Activated CD4-positive, alpha-beta T cell treated with anti-CD3 and anti-CD28 coated beads, Interleukin-2, amount 50 U/mL, for 16 hours (primary cell): ENCODE results near the gene RB1.
"Not testable (repeated sequence)": the region's sequence is repeated elsewhere in the genome, so short reads cannot be mapped to it uniquely, and the experiment has no call there.

ENCODE experiments used
- DNase-seq: peaks from one replicate; pipeline ENCODE4 v3.0.0-alpha.2; 2020

Gene RB1

DNA sequence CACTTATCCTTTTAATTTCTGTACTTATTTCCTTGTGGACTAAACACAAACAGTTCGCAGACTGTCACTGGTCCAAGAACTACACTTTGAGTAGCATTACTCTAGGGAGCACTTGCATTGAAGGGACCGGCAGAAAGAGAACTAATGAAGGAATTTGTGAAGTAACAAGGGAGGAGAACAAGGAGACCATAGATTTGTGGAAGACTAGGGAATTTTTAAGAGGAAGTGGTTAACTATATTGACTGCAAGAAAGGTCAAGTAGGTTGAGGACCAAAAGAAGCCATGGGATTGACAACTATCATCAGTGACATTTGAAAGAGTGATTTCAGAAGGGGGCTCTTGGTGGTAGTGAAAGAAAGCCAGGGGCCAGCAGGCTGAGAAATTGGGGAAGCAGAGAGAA is 4.0 kb upstream of the RB1 start:
- DNase-seq = no peak

DNA sequence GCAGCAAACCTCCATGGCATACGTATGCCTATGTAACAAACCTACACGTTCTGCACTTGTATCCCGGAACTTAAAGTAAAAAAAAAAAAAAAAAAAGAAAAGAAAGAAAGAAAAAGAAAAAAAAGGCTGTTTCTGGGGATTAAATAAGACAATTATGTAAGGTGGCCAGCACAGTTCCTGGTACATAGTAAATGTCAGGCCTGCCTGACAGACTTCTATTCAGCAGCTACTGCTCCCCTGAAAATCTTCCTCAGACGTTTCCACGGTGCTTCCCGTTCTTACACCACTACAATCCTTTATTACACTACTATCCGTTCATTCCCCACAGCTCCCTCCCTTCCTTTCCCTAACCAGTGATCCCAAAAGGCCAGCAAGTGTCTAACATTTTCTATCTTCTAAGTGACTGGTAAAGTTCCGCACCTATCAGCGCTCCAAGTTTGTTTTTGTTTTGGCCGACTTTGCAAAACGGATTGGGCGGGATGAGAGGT is 636 bp upstream of the RB1 start:
- DNase-seq = no peak

GRCh38 chr13:48304143-48304876 is 759 bp downstream of the RB1 start:
- peak; percentile 30 for DNase-seq

- no peak for DNase-seq
These were observed 7.7 kb downstream of the RB1 start for GRCh38 chr13:48311223-48311622.

- DNase-seq = no peak
These were observed 12.6 kb downstream of the RB1 start for GRCh38 chr13:48315969-48316650.

GRCh38 chr13:48316826-48317510 is 13.4 kb downstream of the RB1 start:
- DNase-seq = no peak

DNA sequence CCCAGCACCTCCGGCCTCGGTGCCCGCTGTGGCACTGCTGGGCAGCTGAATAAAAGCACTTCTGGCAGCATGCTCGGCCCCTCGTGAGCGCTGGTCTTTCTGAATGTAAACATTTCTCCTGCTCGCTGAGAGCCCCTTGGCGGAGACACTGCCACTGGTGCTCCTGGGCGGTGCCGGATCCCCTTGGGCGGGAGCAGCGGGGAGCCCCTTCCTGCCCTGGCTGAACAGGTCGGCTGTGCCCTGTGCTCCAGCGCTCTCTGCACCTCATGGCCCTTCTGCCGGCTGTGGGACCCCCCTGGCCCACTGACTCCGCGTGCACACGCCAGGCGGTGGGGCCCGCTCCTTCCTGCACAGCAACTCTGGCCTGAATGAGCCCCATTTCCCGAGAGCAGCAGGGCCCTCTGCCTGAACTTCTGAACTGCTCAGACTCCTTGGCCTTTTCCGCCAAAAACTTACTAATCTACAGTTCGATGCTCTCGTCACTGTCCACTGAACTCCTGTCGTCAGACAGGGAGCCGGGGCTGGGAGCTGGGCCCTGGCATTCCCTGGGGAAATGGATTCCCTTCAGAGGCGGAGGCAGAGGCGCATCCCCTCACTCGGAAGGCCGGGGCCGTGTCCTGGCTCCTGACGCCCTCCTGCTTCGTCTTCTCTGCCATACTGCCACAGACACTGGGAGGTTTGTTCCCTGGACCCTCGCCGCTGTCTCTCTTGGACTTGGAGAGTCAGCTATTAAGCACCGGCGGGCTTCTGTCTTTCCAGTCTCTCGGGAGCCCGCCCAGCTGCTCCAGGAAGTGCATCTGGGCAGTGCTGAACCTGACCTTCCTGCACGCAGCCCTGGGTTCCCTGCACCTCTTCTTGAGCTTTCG is 14.2 kb downstream of the RB1 start:
- DNase-seq = no peak

DNA sequence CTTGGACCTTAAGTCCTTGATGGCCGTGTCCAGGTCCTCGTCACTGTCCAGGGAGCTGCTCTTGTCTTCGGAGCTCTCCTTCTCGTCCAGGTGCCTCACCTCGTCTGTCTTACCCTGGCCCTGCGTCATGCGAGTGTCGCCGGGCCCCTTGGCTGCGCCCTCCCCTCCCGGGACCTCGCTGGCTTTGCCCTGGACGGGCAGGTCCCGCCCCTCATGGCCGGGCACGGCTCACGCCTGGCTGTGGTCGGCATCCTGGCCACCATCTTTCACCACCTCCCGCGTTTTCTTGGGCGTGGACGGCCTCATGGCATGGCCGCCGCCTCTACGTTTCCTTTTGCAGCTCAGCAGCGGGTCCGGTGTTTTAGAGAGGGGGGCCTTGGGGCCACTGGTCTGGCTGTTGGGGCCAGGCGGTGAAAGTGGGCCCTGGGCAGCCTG is 14.8 kb downstream of the RB1 start:
- no peak for DNase-seq

DNA sequence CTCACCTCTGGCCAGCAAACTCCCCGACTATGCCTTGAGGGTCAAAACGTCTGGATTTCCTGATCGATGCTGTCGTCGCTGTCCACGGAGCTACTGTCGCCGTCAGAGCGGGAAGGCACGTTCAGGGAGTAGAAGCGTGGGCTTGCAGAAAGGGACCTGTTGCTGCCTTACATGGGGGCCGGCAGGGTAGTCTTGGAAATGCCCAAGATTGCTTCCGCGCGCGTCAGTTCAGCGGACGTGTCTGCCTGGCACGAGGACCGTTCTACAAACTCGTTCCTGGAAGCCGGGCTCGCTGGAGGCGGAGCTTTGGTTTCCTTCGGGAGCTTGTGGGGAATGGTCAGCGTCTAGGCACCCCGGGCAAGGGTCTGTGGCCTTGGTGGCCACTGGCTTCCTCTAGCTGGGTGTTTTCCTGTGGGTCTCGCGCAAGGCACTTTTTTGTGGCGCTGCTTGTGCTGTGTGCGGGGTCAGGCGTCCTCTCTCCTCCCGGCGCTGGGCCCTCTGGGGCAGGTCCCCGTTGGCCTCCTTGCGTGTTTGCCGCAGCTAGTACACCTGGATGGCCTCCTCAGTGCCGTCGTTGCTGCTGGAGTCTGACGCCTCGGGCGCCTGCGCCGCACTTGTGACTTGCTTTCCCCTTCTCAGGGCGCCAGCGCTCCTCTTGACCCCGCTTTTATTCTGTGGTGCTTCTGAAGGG is 15.4 kb downstream of the RB1 start:
- peak; percentile 10 for DNase-seq

DNA sequence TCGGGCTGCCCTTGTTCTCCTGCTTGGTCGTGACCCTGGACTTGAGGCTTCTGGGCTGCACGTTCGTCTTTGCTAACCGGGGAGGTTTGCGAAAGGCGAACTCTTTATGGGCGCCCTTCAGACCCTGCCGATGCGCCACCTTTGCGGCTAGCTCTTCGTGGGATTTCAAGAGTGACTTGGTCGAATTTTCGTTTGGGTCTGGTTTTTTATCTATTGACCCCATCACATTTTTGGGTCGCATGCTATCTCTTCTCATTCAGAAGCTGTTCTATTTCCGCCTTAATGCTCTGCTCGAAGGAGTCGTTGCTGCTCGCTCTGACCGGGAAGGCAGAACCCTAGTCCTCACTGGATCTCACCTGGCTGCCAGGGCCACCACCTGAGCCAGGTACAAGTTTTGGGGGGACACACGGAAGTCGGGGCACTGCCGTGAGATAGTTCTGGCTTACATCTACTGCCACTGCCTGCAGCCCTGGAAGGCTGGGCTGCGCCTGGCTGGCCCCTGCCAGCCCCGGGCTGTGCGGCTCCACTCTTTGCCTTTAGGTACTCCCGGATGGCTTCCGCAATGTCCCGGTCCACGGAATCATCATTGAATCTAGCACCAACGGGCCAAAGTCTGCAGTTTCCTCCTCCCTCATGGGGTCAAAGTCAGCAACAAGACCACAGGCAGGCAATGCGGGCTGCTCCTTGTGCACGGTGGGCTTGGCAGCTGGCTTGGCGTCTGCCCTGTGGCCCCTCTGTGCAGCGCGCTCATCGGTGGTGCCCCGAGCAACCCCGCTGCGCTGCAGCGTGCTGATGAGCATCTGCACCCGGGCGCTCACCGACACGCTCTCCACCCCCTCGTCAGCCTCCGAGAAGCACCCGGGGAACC is 16.2 kb downstream of the RB1 start:
- no peak for DNase-seq

DNA sequence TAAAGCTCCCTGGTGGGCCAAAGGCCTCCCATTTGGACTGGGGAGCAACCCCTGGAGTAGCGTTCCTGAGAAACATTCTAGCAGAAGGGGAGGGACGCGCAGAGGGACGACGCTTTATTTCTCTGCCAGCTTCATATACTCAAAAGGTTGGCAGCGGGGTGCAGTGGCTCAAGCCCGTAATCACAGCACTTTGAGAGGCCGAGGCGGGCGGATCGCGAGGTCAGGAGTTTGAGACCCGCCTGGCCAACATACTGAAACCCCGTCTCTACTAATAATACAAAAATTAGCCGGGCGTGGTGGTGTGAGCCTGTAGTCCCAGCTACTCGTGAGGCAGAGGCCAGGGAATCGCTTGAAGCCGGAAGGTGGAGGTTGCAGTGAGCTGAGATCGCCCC is 16.8 kb downstream of the RB1 start:
- DNase-seq = no peak

DNA sequence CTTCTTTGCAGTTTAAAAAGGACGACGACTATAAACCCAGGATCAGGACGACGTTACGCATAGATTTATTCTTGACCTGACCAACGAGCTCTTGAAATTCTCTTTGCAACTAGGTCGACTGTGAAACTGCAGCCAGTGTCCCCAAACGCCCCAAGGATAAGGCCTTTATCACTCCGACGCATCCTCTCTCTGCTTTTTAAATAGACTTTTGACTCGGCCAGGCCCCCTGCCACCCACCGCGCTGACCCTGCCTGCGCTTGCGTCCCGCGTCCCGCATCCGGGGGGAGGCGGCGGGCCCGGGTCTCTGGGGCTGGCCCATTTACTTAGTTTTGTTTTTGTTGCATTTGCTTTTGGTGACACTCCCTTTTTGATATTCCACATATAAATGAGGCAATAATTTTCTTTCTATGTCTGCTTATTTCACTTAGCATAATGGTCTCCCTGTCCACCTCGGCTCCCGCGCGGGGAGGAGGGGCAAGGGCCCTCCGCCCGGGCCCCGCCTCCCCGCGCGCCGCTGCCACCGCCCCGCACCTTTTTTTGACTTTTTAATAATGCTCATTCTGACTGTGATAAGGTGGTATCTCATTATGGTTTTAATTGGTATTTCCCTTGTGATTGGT is 17.4 kb downstream of the RB1 start:
- no peak for DNase-seq

DNA sequence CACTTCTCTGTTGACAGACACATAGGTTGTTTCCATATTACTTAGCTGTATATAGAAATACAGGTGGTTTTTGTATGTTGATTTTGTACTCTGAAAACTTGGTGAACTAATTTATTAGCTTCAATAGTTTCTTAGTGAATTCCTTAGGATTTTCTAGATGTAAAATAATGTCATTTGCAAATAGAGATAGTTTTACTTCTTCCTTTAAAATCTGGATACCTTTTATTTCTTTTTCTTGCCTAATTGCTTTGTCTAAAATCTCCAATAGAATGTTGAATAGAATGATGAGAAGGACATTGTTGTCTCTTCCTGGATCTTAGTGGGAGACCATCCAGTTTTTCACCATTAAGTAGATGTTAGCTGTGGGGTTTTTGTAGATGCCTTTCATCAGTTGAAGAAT is 18.7 kb downstream of the RB1 start:
- no peak for DNase-seq

DNA sequence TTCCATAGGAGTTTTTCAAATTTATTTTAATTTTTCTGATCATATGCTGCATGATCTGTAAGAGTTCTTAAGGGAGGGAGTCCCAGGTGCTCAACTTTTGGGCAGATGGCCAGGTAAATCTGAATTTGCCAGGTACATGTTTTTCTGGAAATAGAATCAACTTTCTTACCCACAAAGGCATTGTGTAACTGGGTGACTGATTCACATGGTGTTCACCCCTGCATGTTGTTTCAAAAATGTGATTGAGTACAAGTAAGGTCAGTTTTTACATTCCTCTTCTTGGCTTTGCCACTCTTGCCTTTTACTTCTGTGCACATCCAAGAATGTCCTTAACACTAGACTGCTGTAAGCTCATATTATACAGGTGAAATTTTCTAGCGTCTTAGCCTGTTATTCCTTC is 30.4 kb downstream of the RB1 start:
- no peak for DNase-seq

- peak; percentile 55 for DNase-seq
These were observed 31.1 kb downstream of the RB1 start for GRCh38 chr13:48334534-48335127.

GRCh38 chr13:48339198-48339597 is 35.6 kb downstream of the RB1 start:
- DNase-seq = not testable (repeated sequence)

DNA sequence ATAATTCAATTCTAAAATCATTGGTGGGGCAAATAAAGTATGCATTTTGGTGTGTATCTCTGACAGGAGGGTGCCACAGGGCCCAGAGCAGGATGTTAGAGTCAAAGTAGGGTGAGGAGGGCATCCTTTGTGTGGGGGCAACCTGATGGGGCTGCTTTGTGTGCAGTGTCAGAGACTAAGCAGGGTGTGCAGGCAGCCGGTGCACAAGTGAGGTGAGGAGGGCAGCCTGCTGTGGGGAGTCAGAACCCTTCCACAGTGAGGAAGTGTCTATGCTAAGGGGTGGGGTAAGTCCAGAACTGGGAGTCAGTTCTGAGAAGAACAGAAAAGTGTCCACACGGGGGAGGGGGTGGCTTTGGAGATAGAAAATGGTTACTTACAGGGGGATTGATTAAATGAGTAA is 40.7 kb downstream of the RB1 start:
- no peak for DNase-seq

GRCh38 chr13:48346583-48346982 is 43.0 kb downstream of the RB1 start:
- peak; percentile 73 for DNase-seq

- no peak for DNase-seq
These were observed 46.0 kb downstream of the RB1 start for GRCh38 chr13:48349525-48349924.

DNA sequence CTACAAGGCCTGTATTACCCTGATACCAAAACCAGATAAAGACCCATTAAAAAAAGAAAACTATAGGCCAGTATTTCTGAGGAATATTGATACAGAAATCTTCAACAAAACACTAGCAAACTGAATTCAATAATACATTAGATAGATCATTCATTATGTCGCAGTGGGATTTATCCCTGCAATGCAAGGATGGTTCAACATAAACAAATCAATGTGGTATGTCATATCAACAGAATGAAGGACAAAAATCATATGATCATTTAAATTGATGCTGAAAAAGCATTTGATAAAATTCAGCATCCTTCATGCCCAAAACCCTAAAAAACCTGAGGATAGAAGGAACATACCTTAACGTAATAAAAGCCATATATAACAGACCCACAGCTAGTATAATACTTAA is 50.0 kb downstream of the RB1 start:
- no peak for DNase-seq
